Measurements from ENCODE around the gene CA10. TPM values are rescaled to one million over a fixed set of nuclear protein-coding genes. Genes with fewer than 3 reads are reported as not detected.

CA10 gene
- total and polyA plus RNA-seq, 2 donors (not counting 1 experiment from before 2014, with no cell fraction given): not detected

- Histone ChIP-seq H3K9me3 (ENCODE audit: control insufficient read depth, insufficient read depth, low read depth, low read length) (no peaks in the 10 kb centered on the region), H3K36me3 (ENCODE audit: control insufficient read depth, insufficient read depth, low read length) (no peaks in the 10 kb centered on the region), H2AFZ (ENCODE audit: low read length) (no peak overlapping the region), H3K9ac (ENCODE audit: insufficient read depth, low read length) (no peak overlapping the region), H3K4me1 (ENCODE audit: control insufficient read depth, extremely low read depth, insufficient read depth, low read length) (no peaks in the 10 kb centered on the region), H3K27me3 (ENCODE audit: control insufficient read depth, insufficient read depth, low read length) (no peaks in the 10 kb centered on the region), H3K79me2 (ENCODE audit: control insufficient read depth, insufficient read depth, low read length) (no peaks in the 10 kb centered on the region), H3K27ac (ENCODE audit: insufficient read depth, low read length) (no peak overlapping the region), H4K20me1 (ENCODE audit: control insufficient read depth, extremely low read depth, insufficient read depth, low read length) (no peaks in the 10 kb centered on the region), H3K4me3 (replicated peaks in 1 of 4; ENCODE audit: control extremely low read depth in 1 of 4, insufficient read depth in 1 of 4, low read depth in 3 of 4, low read length in 4 of 4) (no peak overlapping the region), H3K4me2 (ENCODE audit: extremely low read depth, insufficient read depth, low read length) (no peak overlapping the region)
- no peak for DNase-seq (ENCODE audit: low read depth in 2 of 2)
- no peak for TF ChIP-seq EZH2 (IDR thresholded peaks at IDR 0.05; ENCODE audit: low read length, missing control alignments)
- TF ChIP-seq, protein P1, sequence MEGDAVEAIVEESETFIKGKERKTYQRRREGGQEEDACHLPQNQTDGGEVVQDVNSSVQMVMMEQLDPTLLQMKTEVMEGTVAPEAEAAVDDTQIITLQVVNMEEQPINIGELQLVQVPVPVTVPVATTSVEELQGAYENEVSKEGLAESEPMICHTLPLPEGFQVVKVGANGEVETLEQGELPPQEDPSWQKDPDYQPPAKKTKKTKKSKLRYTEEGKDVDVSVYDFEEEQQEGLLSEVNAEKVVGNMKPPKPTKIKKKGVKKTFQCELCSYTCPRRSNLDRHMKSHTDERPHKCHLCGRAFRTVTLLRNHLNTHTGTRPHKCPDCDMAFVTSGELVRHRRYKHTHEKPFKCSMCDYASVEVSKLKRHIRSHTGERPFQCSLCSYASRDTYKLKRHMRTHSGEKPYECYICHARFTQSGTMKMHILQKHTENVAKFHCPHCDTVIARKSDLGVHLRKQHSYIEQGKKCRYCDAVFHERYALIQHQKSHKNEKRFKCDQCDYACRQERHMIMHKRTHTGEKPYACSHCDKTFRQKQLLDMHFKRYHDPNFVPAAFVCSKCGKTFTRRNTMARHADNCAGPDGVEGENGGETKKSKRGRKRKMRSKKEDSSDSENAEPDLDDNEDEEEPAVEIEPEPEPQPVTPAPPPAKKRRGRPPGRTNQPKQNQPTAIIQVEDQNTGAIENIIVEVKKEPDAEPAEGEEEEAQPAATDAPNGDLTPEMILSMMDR (conservative IDR thresholded peaks at IDR 0.05 in 1 of 2, IDR thresholded peaks at IDR 0.05 in 1 of 2; ENCODE audit: low read depth in 1 of 2, low read length in 2 of 2): no peak
Measured at GRCh38 chr17:51707216-51707615, 451.3 kb downstream of the CA10 start.

DNA sequence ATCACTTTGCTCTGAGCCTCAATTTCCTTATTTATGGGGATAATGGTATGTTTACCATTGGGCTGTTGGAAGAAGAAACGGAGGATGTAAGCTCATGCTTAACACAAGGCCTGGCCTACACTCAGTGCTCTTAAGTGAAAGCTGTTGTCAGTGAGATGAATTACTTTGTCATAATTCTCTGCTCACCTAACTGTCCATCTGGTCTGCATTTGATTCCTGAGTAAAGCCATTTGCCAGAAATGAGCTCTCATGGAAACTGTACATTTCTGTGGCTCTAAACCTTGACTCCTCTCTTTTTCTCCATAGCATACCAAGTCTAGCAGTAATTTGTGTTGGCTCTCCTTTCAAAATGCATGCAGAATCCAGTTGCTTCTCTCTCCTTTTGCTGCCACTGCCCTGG lies 452.4 kb downstream of the CA10 start:
- no peak overlapping the region for H3K27ac ChIP-seq (ENCODE audit: insufficient read depth, low read length)
- H3K79me2 ChIP-seq (ENCODE audit: control insufficient read depth, insufficient read depth, low read length): no peaks in the 10 kb centered on the region
- H3K4me3 ChIP-seq (replicated peaks in 1 of 4; ENCODE audit: control extremely low read depth in 1 of 4, insufficient read depth in 1 of 4, low read depth in 3 of 4, low read length in 4 of 4): no peak overlapping the region
- H3K9me3 ChIP-seq (ENCODE audit: control insufficient read depth, insufficient read depth, low read depth, low read length): no peaks in the 10 kb centered on the region
- DNase-seq (ENCODE audit: low read depth in 2 of 2): no peak
- no peak overlapping the region for H2AFZ ChIP-seq (ENCODE audit: low read length)
- no peak for TF ChIP-seq EZH2 (IDR thresholded peaks at IDR 0.05; ENCODE audit: low read length, missing control alignments)
- no peaks in the 10 kb centered on the region for H3K4me1 ChIP-seq (ENCODE audit: control insufficient read depth, extremely low read depth, insufficient read depth, low read length)
- no peak overlapping the region for H3K9ac ChIP-seq (ENCODE audit: insufficient read depth, low read length)
- no peaks in the 10 kb centered on the region for H3K36me3 ChIP-seq (ENCODE audit: control insufficient read depth, insufficient read depth, low read length)
- H3K27me3 ChIP-seq (ENCODE audit: control insufficient read depth, insufficient read depth, low read length): no peaks in the 10 kb centered on the region
- H4K20me1 ChIP-seq (ENCODE audit: control insufficient read depth, extremely low read depth, insufficient read depth, low read length): no peaks in the 10 kb centered on the region
- H3K4me2 ChIP-seq (ENCODE audit: extremely low read depth, insufficient read depth, low read length): no peak overlapping the region

DNA sequence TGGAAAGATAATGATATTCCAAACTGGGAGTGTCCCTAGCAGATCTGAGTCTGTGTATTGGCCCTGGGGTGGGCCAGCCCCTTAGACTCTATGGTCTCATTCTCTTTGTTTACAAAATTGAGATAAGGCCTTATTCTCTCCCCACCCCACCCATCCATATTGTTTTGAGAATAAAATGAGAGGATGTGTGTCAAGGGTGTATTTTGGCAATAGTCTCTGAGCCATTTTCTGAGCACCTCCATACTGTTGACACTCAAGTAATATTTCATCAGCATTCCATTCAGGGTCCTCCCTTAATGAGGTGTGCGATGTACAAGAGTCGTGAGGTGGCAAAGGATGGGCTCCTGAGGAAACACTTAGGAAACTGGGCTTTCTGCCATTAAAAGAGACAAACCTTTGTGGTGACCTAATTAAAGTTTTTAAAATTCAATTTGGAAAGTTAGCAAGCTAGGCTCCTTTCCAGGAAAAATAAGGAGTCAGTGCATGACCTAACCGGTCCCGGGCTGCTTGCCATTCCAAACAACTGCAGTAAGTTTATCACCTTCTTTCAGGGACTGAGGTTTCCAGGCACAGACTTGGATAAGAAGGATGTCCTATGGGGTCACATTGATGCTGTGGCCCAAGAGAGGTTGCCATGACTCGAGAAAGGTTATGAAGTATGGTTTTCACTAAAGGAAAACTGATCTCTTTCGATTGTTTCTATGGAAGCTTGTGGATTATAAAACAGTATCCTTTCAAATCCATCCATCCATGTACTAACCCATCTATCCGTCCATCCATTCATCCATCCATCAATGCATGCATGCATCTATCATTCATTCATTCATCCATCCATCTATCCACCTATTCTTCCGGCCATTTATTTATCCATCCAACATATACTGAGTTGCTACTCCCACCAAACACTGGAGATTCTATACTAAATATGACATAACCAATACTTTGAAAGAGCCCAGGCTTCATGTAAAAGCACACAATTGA lies 454.9 kb downstream of the CA10 start:
- Histone ChIP-seq H3K4me3 (replicated peaks in 1 of 4; ENCODE audit: control extremely low read depth in 1 of 4, insufficient read depth in 1 of 4, low read depth in 3 of 4, low read length in 4 of 4) (no peak overlapping the region), H3K4me2 (ENCODE audit: extremely low read depth, insufficient read depth, low read length) (no peak overlapping the region), H3K27me3 (ENCODE audit: control insufficient read depth, insufficient read depth, low read length) (no peaks in the 10 kb centered on the region), H4K20me1 (ENCODE audit: control insufficient read depth, extremely low read depth, insufficient read depth, low read length) (no peaks in the 10 kb centered on the region), H3K9me3 (ENCODE audit: control insufficient read depth, insufficient read depth, low read depth, low read length) (no peaks in the 10 kb centered on the region), H3K9ac (ENCODE audit: insufficient read depth, low read length) (no peak overlapping the region), H3K27ac (ENCODE audit: insufficient read depth, low read length) (no peak overlapping the region), H2AFZ (ENCODE audit: low read length) (no peak overlapping the region), H3K36me3 (ENCODE audit: control insufficient read depth, insufficient read depth, low read length) (no peaks in the 10 kb centered on the region), H3K4me1 (ENCODE audit: control insufficient read depth, extremely low read depth, insufficient read depth, low read length) (no peaks in the 10 kb centered on the region), H3K79me2 (ENCODE audit: control insufficient read depth, insufficient read depth, low read length) (no peaks in the 10 kb centered on the region)
- DNase-seq (ENCODE audit: low read depth in 2 of 2): peak in 1 of 2 donors; percentile 70
- no peak for TF ChIP-seq EZH2 (IDR thresholded peaks at IDR 0.05; ENCODE audit: low read length, missing control alignments)
- TF ChIP-seq, protein P1 (conservative IDR thresholded peaks at IDR 0.05 in 1 of 2, IDR thresholded peaks at IDR 0.05 in 1 of 2; ENCODE audit: low read depth in 1 of 2, low read length in 2 of 2): no peak
